ENCODE measurements around the gene FAM83E. TPM values are rescaled to one million over a fixed set of nuclear protein-coding genes. Genes with fewer than 3 reads are reported as not detected.

The FAM83E gene
- polyA plus RNA-seq, 2 of the 4 experiments (the other 2 are of a cell fraction) = 0.16 to 0.41 TPM

GRCh38 chr19:48663667-48664066 is 48.8 kb upstream of the FAM83E start:
- Histone ChIP-seq H3K9me3 (no peaks in the 10 kb centered on the region), H3K4me2 (no peak overlapping the region), H3K4me1 (no peaks in the 10 kb centered on the region), H3K27ac (no peak overlapping the region), H3K4me3 (no peak overlapping the region)
- POLR2A ChIA-PET = no interaction called here
- no peak for ATAC-seq
- no peak for TF ChIP-seq BCL3 (IDR thresholded peaks at IDR 0.05)
- TF ChIP-seq RAD21 (conservative IDR thresholded peaks at IDR 0.05 in 1 of 2, IDR thresholded peaks at IDR 0.05 in 1 of 2) = no peak
- TF ChIP-seq MAX (IDR thresholded peaks at IDR 0.05) = no peak
- TF ChIP-seq RNF2 (IDR thresholded peaks at IDR 0.05; ENCODE audit: borderline replicate concordance, low read depth) = no peak
- TF ChIP-seq FOSL2 (IDR thresholded peaks at IDR 0.05) = no peak
- TF ChIP-seq FOSL2 (CRISPR knock-in tag; IDR thresholded peaks at IDR 0.05) = no peak
- TF ChIP-seq PBX3 (IDR thresholded peaks at IDR 0.05) = no peak
- TF ChIP-seq POLR2AphosphoS2 (conservative IDR thresholded peaks at IDR 0.05; ENCODE audit: low read length) = no peak
- no peak for TF ChIP-seq HOXA7 (CRISPR knock-in tag; IDR thresholded peaks at IDR 0.05)
- TF ChIP-seq PHF8 (IDR thresholded peaks at IDR 0.05; ENCODE audit: borderline replicate concordance, low read depth) = no peak
- WGBS (ENCODE audit: missing lambda C conversion rate) = 79% methylated on average over 4 of the region's 4 CpGs
- CTCF ChIA-PET = interaction anchor here (0.6 to 7.8 kb wide), 3 partner anchors 12 to 18 kb away, joined by 3 to 68 read pairs (median 8); partner anchors contain the start of gene CA11
- no peak for FAIRE-seq
- DNase-seq (ENCODE audit: low read depth in 1 of 2, low spot score in 1 of 2) = no peak

GRCh38 chr19:48661711-48662090 is 46.8 kb upstream of the FAM83E start:
- DNase-seq (ENCODE audit: low read depth in 1 of 2, low spot score in 1 of 2) (no peak), ATAC-seq (no peak), FAIRE-seq (no peak)
- no peak for TF ChIP-seq PBX3 (IDR thresholded peaks at IDR 0.05)
- no peak for TF ChIP-seq POLR2AphosphoS2 (conservative IDR thresholded peaks at IDR 0.05; ENCODE audit: low read length)
- no peak for TF ChIP-seq CTCF (IDR thresholded peaks at IDR 0.05)
- TF ChIP-seq FOSL2 (IDR thresholded peaks at IDR 0.05) = no peak
- no peak for TF ChIP-seq FOSL2 (CRISPR knock-in tag; IDR thresholded peaks at IDR 0.05)
- no peak for TF ChIP-seq TFCP2L1 (CRISPR knock-in tag; IDR thresholded peaks at IDR 0.05)
- TF ChIP-seq SMC3 (IDR thresholded peaks at IDR 0.05) = no peak
- TF ChIP-seq ATOH8 (CRISPR knock-in tag; IDR thresholded peaks at IDR 0.05; ENCODE audit: low read depth) = no peak
- TF ChIP-seq SREBF2 (IDR thresholded peaks at IDR 0.05) = no peak
- no peak for TF ChIP-seq NFE2L2 (conservative IDR thresholded peaks at IDR 0.05; ENCODE audit: low read length)
- no peak for TF ChIP-seq CHD4 (IDR thresholded peaks at IDR 0.05; ENCODE audit: borderline replicate concordance)
- no peak for TF ChIP-seq REST (IDR thresholded peaks at IDR 0.05)
- TF ChIP-seq KDM5A (IDR thresholded peaks at IDR 0.05) = no peak
- TF ChIP-seq MAZ (IDR thresholded peaks at IDR 0.05; ENCODE audit: borderline replicate concordance, low read depth, low read length) = no peak
- no peak for TF ChIP-seq POLR2A (IDR thresholded peaks at IDR 0.05; ENCODE audit: low read length)
- no peak for TF ChIP-seq CBX2 (IDR thresholded peaks at IDR 0.05; ENCODE audit: borderline replicate concordance, low read depth)
- TF ChIP-seq GATA3 (IDR thresholded peaks at IDR 0.05; ENCODE audit: borderline replicate concordance) = no peak
- TF ChIP-seq PHF8 (IDR thresholded peaks at IDR 0.05; ENCODE audit: borderline replicate concordance, low read depth) = no peak
- TF ChIP-seq RNF2 (IDR thresholded peaks at IDR 0.05; ENCODE audit: borderline replicate concordance, low read depth) = no peak
- TF ChIP-seq CBX8 (IDR thresholded peaks at IDR 0.05) = no peak
- TF ChIP-seq HEYL (CRISPR knock-in tag; IDR thresholded peaks at IDR 0.05) = no peak
- Histone ChIP-seq H3K9me3 (no peaks in the 10 kb centered on the region), H3K4me3 (no peak overlapping the region), H3K4me1 (no peaks in the 10 kb centered on the region), H3K4me2 (no peak overlapping the region), H3K27ac (no peak overlapping the region)
- WGBS (ENCODE audit: missing lambda C conversion rate) = 92% methylated on average over 36 of the region's 50 CpGs
- ChIA-PET CTCF (interaction anchor here (1.0 to 7.8 kb wide), 3 partner anchors 9 to 16 kb away, joined by 3 to 68 read pairs (median 6); no protein-coding TSS in a partner anchor), POLR2A (no interaction called here)
